Measurements from ENCODE around the gene CSK.

DNA sequence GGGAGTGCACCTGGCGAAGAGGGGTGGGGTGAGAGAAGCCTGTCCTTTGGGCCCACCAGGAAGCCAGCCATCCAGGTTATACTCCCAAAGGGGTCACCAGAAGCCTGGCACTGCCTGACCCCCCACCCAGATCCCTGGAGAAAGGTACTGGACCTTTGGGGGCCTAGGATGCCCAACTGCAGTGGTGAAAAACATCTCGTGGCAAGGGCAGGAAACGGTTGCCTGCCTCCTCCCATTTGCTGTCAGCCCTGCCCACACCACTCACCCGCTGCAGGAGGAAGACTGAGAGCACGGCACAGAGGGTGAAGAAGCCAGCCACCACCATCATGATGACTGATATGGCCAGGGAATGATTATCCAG lies 63.3 kb downstream of the CSK start:
- no peak for TF ChIP-seq CTCF (IDR thresholded peaks at IDR 0.05)
- TF ChIP-seq ZFX (IDR thresholded peaks at IDR 0.05; ENCODE audit: borderline replicate concordance) = no peak

All from 22Rv1 (cell line).